HepG2 (cell line): Measurements from ENCODE around the gene TMEM267. TPM values are rescaled to one million over a fixed set of nuclear protein-coding genes. Genes with fewer than 3 reads are reported as not detected.
A peak's percentile ranks its signal among the peaks of the same experiment; 100 is the strongest.

Experiments used
- AKAP8 ChIP-seq: sonication (generic); formaldehyde crosslinking; IDR thresholded peaks from 2 replicates; pipeline ENCODE4 v1.5.1; 2020; ENCODE audit warnings: mild to moderate bottlenecking, missing genetic modification reagents
- ATM ChIP-seq: fragments of 450-650 bp; IDR thresholded peaks from 2 replicates; pipeline ENCODE4 v1.7.1; 2017; ENCODE audit warnings: mild to moderate bottlenecking, borderline replicate concordance
- BRF2 ChIP-seq: sonication (generic); formaldehyde crosslinking; IDR thresholded peaks from 2 replicates; pipeline ENCODE4 v1.8.1; 2022; ENCODE audit warnings: mild to moderate bottlenecking, missing genetic modification reagents
- CENPBD1 ChIP-seq: sonication (generic); formaldehyde crosslinking; IDR thresholded peaks from 2 replicates; pipeline ENCODE4 v1.8.0; 2022; ENCODE audit warnings: missing genetic modification reagents, low read depth, mild to moderate bottlenecking, borderline replicate concordance
- HOXA5 ChIP-seq: sonication (generic); formaldehyde crosslinking; IDR thresholded peaks from 2 replicates; pipeline ENCODE4 v1.4.0; 2020; ENCODE audit warnings: missing genetic modification reagents
- MAX ChIP-seq: IDR thresholded peaks from 2 replicates; pipeline ENCODE4 v1.6.1; 2012; ENCODE audit warnings: inconsistent platforms
- MXD1 ChIP-seq: sonication (generic); formaldehyde crosslinking; IDR thresholded peaks from 2 replicates; pipeline ENCODE4 v1.4.0; 2020; ENCODE audit warnings: mild to moderate bottlenecking, missing genetic modification reagents
- POLR2AphosphoS5 ChIP-seq: IDR thresholded peaks from 2 replicates; pipeline ENCODE4 v1.6.1; 2012; ENCODE audit warnings: low read depth, low read length
- RAD51 ChIP-seq: fragments of 450-650 bp; IDR thresholded peaks from 2 replicates; pipeline ENCODE4 v1.6.1; 2016; ENCODE audit warnings: borderline replicate concordance
- REST ChIP-seq, 2 experiments: IDR thresholded peaks; 2 replicates each; pipeline ENCODE4 v1.6.1; 2011 to 2012; ENCODE audit warnings: low read length in 2 of 2, borderline replicate concordance in 1 of 2, low read depth in 1 of 2, mild to moderate bottlenecking in 1 of 2, moderate library complexity in 1 of 2
- THAP8 ChIP-seq: sonication (generic); formaldehyde crosslinking; IDR thresholded peaks from 2 replicates; pipeline ENCODE4 v1.5.1; 2020; ENCODE audit warnings: missing genetic modification reagents, mild to moderate bottlenecking, borderline replicate concordance
- UBTF ChIP-seq: sonication (generic); formaldehyde crosslinking; IDR thresholded peaks from 2 replicates; pipeline ENCODE4 v1.4.0; 2020; ENCODE audit warnings: mild to moderate bottlenecking, missing genetic modification reagents
- ZFP1 ChIP-seq: IDR thresholded peaks from 2 replicates; pipeline ENCODE4 v1.6.1; 2016
- ZFP82 ChIP-seq: sonication (generic); formaldehyde crosslinking; IDR thresholded peaks from 2 replicates; pipeline ENCODE4 v1.5.1; 2020; ENCODE audit warnings: mild to moderate bottlenecking, missing genetic modification reagents, borderline replicate concordance
- ZNF121 ChIP-seq: sonication (generic); formaldehyde crosslinking; IDR thresholded peaks from 2 replicates; pipeline ENCODE4 v1.5.0; 2020; ENCODE audit warnings: mild to moderate bottlenecking, missing genetic modification reagents
- ZNF124 ChIP-seq: sonication (generic); formaldehyde crosslinking; IDR thresholded peaks from 2 replicates; pipeline ENCODE4 v1.4.0; 2020; ENCODE audit warnings: missing genetic modification reagents
- ZNF607 ChIP-seq: sonication (generic); formaldehyde crosslinking; IDR thresholded peaks from 2 replicates; pipeline ENCODE4 v1.5.1; 2020; ENCODE audit warnings: missing genetic modification reagents, mild to moderate bottlenecking, borderline replicate concordance
- ZNF629 ChIP-seq: sonication (generic); formaldehyde crosslinking; conservative IDR thresholded peaks from 2 replicates; pipeline ENCODE4 v1.5.0; 2020; ENCODE audit warnings: missing genetic modification reagents
- ZNF790 ChIP-seq: sonication (generic); formaldehyde crosslinking; IDR thresholded peaks from 2 replicates; pipeline ENCODE4 v1.8.0; 2022; ENCODE audit warnings: missing genetic modification reagents, mild to moderate bottlenecking, borderline replicate concordance
- polyA plus RNA-seq, 8 experiments: library from polyadenylated mRNA; depleted of rRNA in 3 of 8; stranded (reverse) in 7 of 8; unstranded in 1 of 8; fragments of >200 nt; fragmentation: Illumina TruSeq in 4 of 8; extraction: Trizol in 4 of 8; gene quantifications; 2 replicates each; pipeline versions ENCODE4 v1.2.1 to v1.2.3, GENCODE V29; 2011 to 2016; ENCODE audit warnings: low read depth in 4 of 8, missing spikeins in 1 of 8, mixed read lengths in 1 of 8; ENCODE audit not compliant: insufficient read depth in 1 of 8
- total RNA-seq, 5 experiments: library from RNA; depleted of rRNA; stranded (reverse); fragments of >200 nt; fragmentation: Illumina TruSeq; extraction: Trizol; gene quantifications; 2 replicates each; pipeline ENCODE4 v1.2.3, GENCODE V29; 2016; ENCODE audit warnings: low read depth in 1 of 5

The TMEM267 gene
- total and polyA plus RNA-seq, 2 of the 13 experiments (the other 11 are each of a cell fraction or from before 2014, with no cell fraction given), result 8.9 to 12.6 TPM

GRCh38 chr5:43432486-43433375 lies 50.9 kb downstream of the TMEM267 start (continued):
- peak in 1 of 2 experiments; percentile 77; a peak in 2 of 4 replicates for TF ChIP-seq REST (IDR thresholded peaks at IDR 0.05; ENCODE audit: borderline replicate concordance in 1 of 2, low read depth in 1 of 2, low read length in 2 of 2)
- TF ChIP-seq ZFP82, result no peak
- TF ChIP-seq CENPBD1 (CRISPR knock-in tag), result no peak
- peak; percentile 59 for TF ChIP-seq UBTF (CRISPR knock-in tag)
- peak; percentile 74; the same call in 1 of the 2 replicates for TF ChIP-seq BRF2 (CRISPR knock-in tag)
- peak; percentile 89; the same call in 1 of the 2 replicates for TF ChIP-seq ZFP1 (CRISPR knock-in tag)
- TF ChIP-seq ZNF121 (CRISPR knock-in tag), result no peak
- TF ChIP-seq HOXA5 (CRISPR knock-in tag), result peak; percentile 79
- no peak; the same call in 1 of the 2 replicates for TF ChIP-seq ZNF607 (CRISPR knock-in tag)
- TF ChIP-seq RAD51, result no peak
- TF ChIP-seq ZNF124 (CRISPR knock-in tag), result peak; percentile 84
- no peak for TF ChIP-seq THAP8 (CRISPR knock-in tag)
- no peak for TF ChIP-seq POLR2AphosphoS5
- no peak for TF ChIP-seq MXD1
- TF ChIP-seq ZNF790 (CRISPR knock-in tag), result no peak
- TF ChIP-seq MAX, result peak; percentile 65
- TF ChIP-seq ATM, result no peak
- peak; percentile 54 for TF ChIP-seq ZNF629
- 0 out of 2 replicates have a peak, but pooled peaks have one; percentile 63 for TF ChIP-seq AKAP8
